Peyer's patch (tissue), 4 donors: ENCODE results near the gene ARAP2. TPM values are rescaled to one million over a fixed set of nuclear protein-coding genes. Genes with fewer than 3 reads are reported as not detected.

ENCODE experiments used
- DNase-seq, 3 donors: peaks; one replicate each; pipeline ENCODE4 v3.0.0-alpha.2; 2017 to 2019
- H3K27ac ChIP-seq, 4 donors: fragments of 200-600 bp; sonication (generic); one replicate each; pipeline ENCODE4 v1.5.1; 2016 to 2019
- H3K27me3 ChIP-seq, 2 donors: fragments of 200-600 bp; sonication (generic); one replicate each; pipeline ENCODE4 v1.5.1; 2019
- H3K36me3 ChIP-seq, 3 donors: fragments of 200-600 bp; sonication (generic); one replicate each; pipeline ENCODE4 v1.5.1; 2016 to 2019
- H3K4me1 ChIP-seq, 4 donors: fragments of 200-600 bp; sonication (generic); one replicate each; pipeline ENCODE4 v1.5.1; 2016 to 2019
- H3K4me3 ChIP-seq, 4 donors: fragments of 200-600 bp; sonication (generic); 1 replicate in 3 of 4; 2 replicates in 1 of 4; pipeline ENCODE4 v1.5.1; 2016 to 2019; ENCODE audit warnings: mild to moderate bottlenecking in 1 of 4
- H3K9me3 ChIP-seq, 4 donors: fragments of 200-600 bp; sonication (generic); one replicate each; pipeline ENCODE4 v1.5.1; 2016 to 2019; ENCODE audit warnings: mild to moderate bottlenecking in 1 of 4
- POLR2A ChIP-seq, 2 donors: fragments of 450-650 bp; IDR thresholded peaks; one replicate each; pipeline ENCODE4 v1.5.1; 2017; ENCODE audit warnings: antibody characterized with exemption in 2 of 2, mild to moderate bottlenecking in 2 of 2, moderate library complexity in 2 of 2
- total RNA-seq, 4 donors: library from RNA; depleted of rRNA; stranded (reverse); fragments of >200 nt; gene quantifications; one replicate each; pipeline ENCODE4 v1.1.0, GENCODE V29; 2016
- TF ChIP-seq, protein P1 (sequence below), 6 experiments: fragments of 450-650 bp in 4 of 6; fragments of 200-600 bp in 2 of 6; sonication (generic) in 1 of 6; IDR thresholded peaks; one replicate each; pipeline ENCODE4 v1.5.1; 2017 to 2019; ENCODE audit warnings: antibody characterized with exemption in 6 of 6, mild to moderate bottlenecking in 3 of 6, moderate library complexity in 1 of 6

Gene ARAP2
- total RNA-seq, 4 donors from 2014 or later, result 66.8 to 115 (median 81.9) TPM

DNA sequence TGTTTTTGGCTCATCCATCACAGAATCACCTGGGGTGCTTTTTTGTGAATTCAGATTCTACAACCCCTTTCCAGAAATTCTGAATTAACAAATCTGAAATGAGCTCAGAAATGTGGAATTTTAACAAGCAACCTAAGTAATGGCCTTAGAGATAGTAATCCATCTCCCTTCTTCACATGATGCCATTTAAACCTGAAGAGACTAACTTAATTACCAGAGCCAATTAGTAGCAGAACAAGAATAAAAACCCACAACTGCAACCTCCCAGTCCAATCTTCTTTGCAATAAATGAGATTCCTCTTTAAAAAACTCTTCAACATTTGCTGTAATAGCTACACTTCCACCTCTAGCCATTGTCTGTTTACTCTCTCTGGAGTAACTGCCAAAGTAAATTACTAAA is 69.7 kb downstream of the ARAP2 start:
- DNase-seq, result no peak
- H3K36me3 ChIP-seq, result no peaks in the 10 kb centered on the region

DNA sequence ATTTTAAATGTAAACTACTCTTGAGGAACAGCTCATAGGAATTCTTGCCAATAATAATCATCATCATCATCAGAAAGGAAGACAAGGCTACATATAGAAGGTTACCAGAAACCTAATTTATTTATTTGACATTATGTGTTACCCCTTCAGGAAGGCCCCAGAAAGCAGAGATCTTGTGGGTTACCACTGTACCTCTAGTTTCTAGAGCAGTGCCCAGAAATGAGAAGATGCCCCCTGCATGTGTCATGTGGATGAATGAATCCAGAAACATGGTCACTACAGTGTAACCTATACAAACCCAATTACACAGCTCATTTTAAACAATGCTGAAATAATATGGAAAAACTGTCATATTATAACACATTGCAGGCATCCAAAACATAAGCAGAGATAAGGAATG is 70.4 kb downstream of the ARAP2 start:
- TF ChIP-seq POLR2A (IDR thresholded peaks at IDR 0.05), result no peak
- TF ChIP-seq, protein P1, sequence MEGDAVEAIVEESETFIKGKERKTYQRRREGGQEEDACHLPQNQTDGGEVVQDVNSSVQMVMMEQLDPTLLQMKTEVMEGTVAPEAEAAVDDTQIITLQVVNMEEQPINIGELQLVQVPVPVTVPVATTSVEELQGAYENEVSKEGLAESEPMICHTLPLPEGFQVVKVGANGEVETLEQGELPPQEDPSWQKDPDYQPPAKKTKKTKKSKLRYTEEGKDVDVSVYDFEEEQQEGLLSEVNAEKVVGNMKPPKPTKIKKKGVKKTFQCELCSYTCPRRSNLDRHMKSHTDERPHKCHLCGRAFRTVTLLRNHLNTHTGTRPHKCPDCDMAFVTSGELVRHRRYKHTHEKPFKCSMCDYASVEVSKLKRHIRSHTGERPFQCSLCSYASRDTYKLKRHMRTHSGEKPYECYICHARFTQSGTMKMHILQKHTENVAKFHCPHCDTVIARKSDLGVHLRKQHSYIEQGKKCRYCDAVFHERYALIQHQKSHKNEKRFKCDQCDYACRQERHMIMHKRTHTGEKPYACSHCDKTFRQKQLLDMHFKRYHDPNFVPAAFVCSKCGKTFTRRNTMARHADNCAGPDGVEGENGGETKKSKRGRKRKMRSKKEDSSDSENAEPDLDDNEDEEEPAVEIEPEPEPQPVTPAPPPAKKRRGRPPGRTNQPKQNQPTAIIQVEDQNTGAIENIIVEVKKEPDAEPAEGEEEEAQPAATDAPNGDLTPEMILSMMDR (IDR thresholded peaks at IDR 0.05), result no peak
- DNase-seq, result no peak
- Histone ChIP-seq H3K4me3 (no peak overlapping the region), H3K4me1 (no peaks in the 10 kb centered on the region), H3K9me3 (no peaks in the 10 kb centered on the region), H3K27ac (no peak overlapping the region), H3K27me3 (no peaks in the 10 kb centered on the region), H3K36me3 (no peaks in the 10 kb centered on the region)

More for the DNA sequence above, 69.7 kb downstream of the ARAP2 start:
- Histone ChIP-seq H3K27me3 (no peaks in the 10 kb centered on the region), H3K4me3 (no peak overlapping the region), H3K4me1 (no peaks in the 10 kb centered on the region), H3K9me3 (no peaks in the 10 kb centered on the region), H3K27ac (no peak overlapping the region)
- TF ChIP-seq, protein P1 (IDR thresholded peaks at IDR 0.05), result no peak
- no peak for TF ChIP-seq POLR2A (IDR thresholded peaks at IDR 0.05)

DNA sequence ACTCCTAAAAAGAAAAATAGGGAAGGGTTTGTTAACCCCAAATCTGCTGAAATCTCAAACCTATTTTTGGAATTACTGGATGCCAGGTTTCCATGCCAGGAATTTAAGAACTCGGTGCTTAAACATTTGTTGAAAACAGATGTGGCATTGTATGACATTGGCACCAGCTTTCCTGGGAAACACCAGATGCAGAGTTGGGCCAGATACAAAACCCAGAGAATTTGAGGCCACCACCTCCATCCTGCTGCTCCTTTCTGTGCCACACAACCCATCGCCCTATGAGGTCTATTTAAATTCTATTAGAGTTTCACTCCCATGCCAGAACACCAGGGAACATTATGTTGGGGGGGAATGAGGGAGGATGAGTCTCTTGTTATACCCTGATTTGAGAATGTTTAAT is 71.7 kb downstream of the ARAP2 start:
- H3K27me3 ChIP-seq, result no peaks in the 10 kb centered on the region
- H3K9me3 ChIP-seq, result no peaks in the 10 kb centered on the region
- DNase-seq, result no peak
- H3K27ac ChIP-seq, result no peak overlapping the region
- H3K36me3 ChIP-seq, result no peaks in the 10 kb centered on the region
- no peak overlapping the region for H3K4me3 ChIP-seq
- TF ChIP-seq, protein P1 (IDR thresholded peaks at IDR 0.05), result no peak
- TF ChIP-seq POLR2A (IDR thresholded peaks at IDR 0.05), result no peak
- H3K4me1 ChIP-seq, result no peaks in the 10 kb centered on the region

DNA sequence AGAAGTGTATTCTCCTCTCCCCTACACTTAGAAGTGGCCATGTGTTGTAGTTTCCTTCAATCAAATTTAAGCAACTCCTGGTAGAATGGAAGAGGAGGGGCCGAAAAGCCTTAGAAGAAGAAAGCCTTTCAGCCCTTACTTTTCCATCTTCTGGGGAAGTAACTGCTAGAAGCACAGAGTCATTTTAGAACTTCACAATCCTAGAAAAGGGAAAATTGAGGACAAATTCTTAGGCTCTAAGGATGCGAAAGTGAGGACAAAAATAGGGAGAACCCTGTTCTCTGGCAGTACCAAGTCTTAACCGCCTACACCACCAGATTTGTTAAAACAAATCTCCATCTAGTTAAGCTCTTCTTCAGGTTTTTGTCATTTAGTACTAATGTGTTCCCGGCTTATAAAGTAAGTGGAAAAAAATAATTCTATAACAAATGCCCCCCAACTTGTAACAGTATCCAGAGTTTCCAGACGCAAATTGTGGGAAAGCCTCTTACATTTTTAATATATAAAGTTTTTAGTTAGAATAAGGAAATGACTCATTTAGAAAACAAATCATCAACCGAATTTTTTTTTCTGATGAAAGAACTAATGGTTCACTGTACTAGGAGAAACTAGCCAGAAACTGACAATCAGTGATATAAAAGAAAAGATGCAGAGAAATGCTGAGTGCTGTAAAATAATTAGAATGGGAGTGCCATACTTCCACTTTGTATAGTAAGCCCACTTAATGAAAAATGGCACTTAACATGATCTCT is 76.0 kb downstream of the ARAP2 start:
- no peaks in the 10 kb centered on the region for H3K27me3 ChIP-seq
- H3K27ac ChIP-seq, result no peak overlapping the region
- no peaks in the 10 kb centered on the region for H3K4me1 ChIP-seq
- peaks cover 0 to 14% (median 0%) of the 10 kb centered on the region in 3 donors for H3K36me3 ChIP-seq
- no peak overlapping the region for H3K4me3 ChIP-seq
- no peaks in the 10 kb centered on the region for H3K9me3 ChIP-seq
- DNase-seq, result no peak
- TF ChIP-seq POLR2A (IDR thresholded peaks at IDR 0.05), result no peak
- TF ChIP-seq, protein P1 (IDR thresholded peaks at IDR 0.05), result no peak

DNA sequence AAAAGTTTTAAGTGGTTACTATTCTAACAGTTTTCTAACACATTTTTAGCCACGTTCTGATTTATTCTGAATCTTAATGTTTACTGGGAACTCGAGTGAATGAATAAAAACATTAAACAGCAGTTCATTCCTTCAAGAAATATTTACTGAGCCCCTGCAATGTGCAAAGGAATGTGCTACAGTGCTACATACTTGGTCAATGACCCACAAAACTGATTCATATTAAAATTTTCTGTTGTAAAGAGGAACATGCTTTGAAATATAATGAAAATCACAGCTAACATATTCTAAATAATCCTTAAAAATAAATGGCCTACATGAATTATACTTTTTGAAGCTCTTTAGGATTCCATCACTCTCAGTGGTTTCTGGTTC is 78.7 kb downstream of the ARAP2 start:
- no peak for DNase-seq
- peaks cover 0 to 18% (median 0%) of the 10 kb centered on the region in 3 donors for H3K36me3 ChIP-seq
- H3K4me1 ChIP-seq, result no peaks in the 10 kb centered on the region
- no peak overlapping the region for H3K4me3 ChIP-seq
- no peaks in the 10 kb centered on the region for H3K9me3 ChIP-seq
- no peaks in the 10 kb centered on the region for H3K27me3 ChIP-seq
- H3K27ac ChIP-seq, result no peak overlapping the region
- TF ChIP-seq, protein P1 (IDR thresholded peaks at IDR 0.05), result no peak
- TF ChIP-seq POLR2A (IDR thresholded peaks at IDR 0.05), result no peak
